Measurements from ENCODE around the gene EXD3.

Gene EXD3

GRCh38 chr9:137314561-137315560 lies 108.1 kb downstream of the EXD3 start:
- Histone ChIP-seq H3K27ac (peak overlapping the region in 1 of 2 donors; percentile 7), H3K4me3 (no peak overlapping the region)
- DNase-seq (ENCODE audit: low spot score): peak; percentile 67

GRCh38 chr9:137313956-137314560 lies 108.9 kb downstream of the EXD3 start:
- TF ChIP-seq CTCF (IDR thresholded peaks at IDR 0.05): no peak
- peak overlapping the region in 1 of 2 donors; percentile 4 for H3K27ac ChIP-seq

More at GRCh38 chr9:137314561-137315560, 108.1 kb downstream of the EXD3 start:
- TF ChIP-seq CTCF (IDR thresholded peaks at IDR 0.05): no peak

GRCh38 chr9:137313326-137313936 lies 109.5 kb downstream of the EXD3 start:
- TF ChIP-seq CTCF (IDR thresholded peaks at IDR 0.05): no peak
- Histone ChIP-seq H3K4me3 (no peak overlapping the region), H3K27ac (no peak overlapping the region)
- DNase-seq (ENCODE audit: low spot score): peak; percentile 62

More at GRCh38 chr9:137313956-137314560, 108.9 kb downstream of the EXD3 start:
- peak; percentile 60 for DNase-seq (ENCODE audit: low spot score)
- H3K4me3 ChIP-seq: no peak overlapping the region

- TF ChIP-seq CTCF (IDR thresholded peaks at IDR 0.05): no peak
- no peak overlapping the region for H3K4me3 ChIP-seq
- no peak for DNase-seq (ENCODE audit: low spot score)
- H3K27ac ChIP-seq: no peak overlapping the region
Measured at GRCh38 chr9:137312852-137313325, 110.1 kb downstream of the EXD3 start.

GRCh38 chr9:137311986-137312851 lies 110.7 kb downstream of the EXD3 start:
- Histone ChIP-seq H3K4me3 (no peak overlapping the region), H3K27ac (peak overlapping the region in 1 of 2 donors; percentile 37)
- no peak for TF ChIP-seq CTCF (IDR thresholded peaks at IDR 0.05)
- DNase-seq (ENCODE audit: low spot score): no peak
